ENCODE data around the gene MYO1G.
"Not testable (repeated sequence)": the region's sequence is repeated elsewhere in the genome, so short reads cannot be mapped to it uniquely, and the experiment has no call there.

Gene MYO1G

DNA sequence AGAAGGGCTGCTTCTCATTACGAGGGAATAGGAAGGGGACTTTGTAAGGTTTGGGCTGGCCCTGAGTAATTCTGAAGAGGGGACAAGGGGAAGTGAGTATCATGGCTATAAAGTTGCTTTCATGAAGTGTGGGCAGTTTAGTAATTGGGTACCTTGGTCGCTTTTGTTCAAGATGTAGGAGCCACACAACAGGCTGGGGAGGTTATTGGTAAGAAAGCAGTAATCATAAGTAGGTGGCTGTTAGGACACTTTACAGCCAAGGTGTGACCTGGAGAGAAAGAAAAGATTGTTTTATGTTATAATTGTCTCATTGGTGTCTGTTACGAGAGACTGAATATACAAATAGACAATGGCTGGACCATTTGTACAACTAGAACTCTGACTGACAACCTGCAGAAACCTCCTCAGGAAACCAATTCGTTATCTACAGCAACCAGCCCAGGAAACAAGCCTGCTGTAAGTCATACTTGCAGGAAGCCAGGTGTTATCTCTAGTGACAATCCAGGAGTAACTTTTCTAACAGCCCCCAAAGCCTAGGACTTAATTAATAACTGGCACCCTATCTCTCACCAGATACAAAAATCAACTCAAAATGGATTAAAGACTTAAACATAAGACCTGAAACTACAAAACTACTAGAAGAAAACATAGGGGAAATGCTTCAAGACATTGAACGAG lies 16.2 kb upstream of the MYO1G start:
- H3K9me3 ChIP-seq (ENCODE audit: control insufficient read depth, low read length): no peaks in the 10 kb centered on the region
- no peak overlapping the region for H3K9ac ChIP-seq (ENCODE audit: low read length)
- DNase-seq: no peak
- H2BK12ac ChIP-seq (ENCODE audit: low read length in 2 of 2): no peak overlapping the region
- no peak overlapping the region for H4K91ac ChIP-seq (ENCODE audit: low read length)
- no peak overlapping the region for H3K18ac ChIP-seq (ENCODE audit: low read depth in 1 of 2, low read length in 2 of 2)
- H3K4ac ChIP-seq (ENCODE audit: low read depth in 1 of 2, low read length in 2 of 2): no peak overlapping the region
- H3K14ac ChIP-seq (ENCODE audit: low read length in 2 of 2): no peak overlapping the region
- H2BK15ac ChIP-seq (ENCODE audit: low read depth, poor library complexity, severe bottlenecking): no peak overlapping the region
- no peaks in the 10 kb centered on the region for H3K79me1 ChIP-seq (replicated peaks; ENCODE audit: low read length, poor library complexity, severe bottlenecking)
- no peak overlapping the region for H2AK5ac ChIP-seq (ENCODE audit: low read length, severe bottlenecking)
- no peak overlapping the region for H3K4me2 ChIP-seq (ENCODE audit: low read length, poor library complexity, severe bottlenecking)
- H3K27me3 ChIP-seq (ENCODE audit: control insufficient read depth in 1 of 2, insufficient read depth in 1 of 2, low read length in 2 of 2): no peaks in the 10 kb centered on the region
- H3K4me3 ChIP-seq (ENCODE audit: insufficient read depth in 1 of 2, low read depth in 1 of 2, low read length in 2 of 2): no peak overlapping the region
- whole genome bisulfite sequencing: 89% methylated on average over 4 of the region's 5 CpGs
- H2AFZ ChIP-seq (ENCODE audit: low read depth, low read length): no peak overlapping the region
- H3K36me3 ChIP-seq (ENCODE audit: control insufficient read depth in 1 of 2, insufficient read depth in 2 of 2, low read depth in 1 of 2, low read length in 2 of 2): no peaks in the 10 kb centered on the region
- no peak overlapping the region for H3K27ac ChIP-seq (ENCODE audit: low read length, poor library complexity, severe bottlenecking)
- no peak overlapping the region for H2BK120ac ChIP-seq (ENCODE audit: low read depth, low read length)
- no peak overlapping the region for H2BK5ac ChIP-seq (ENCODE audit: low read depth, low read length, poor library complexity, severe bottlenecking)
- no peak overlapping the region for H3K23ac ChIP-seq (ENCODE audit: low read length in 2 of 2)
- no peaks in the 10 kb centered on the region for H3K4me1 ChIP-seq (ENCODE audit: control insufficient read depth, insufficient read depth, low read depth, low read length)
- no peak overlapping the region for H4K8ac ChIP-seq (ENCODE audit: low read length)

DNA sequence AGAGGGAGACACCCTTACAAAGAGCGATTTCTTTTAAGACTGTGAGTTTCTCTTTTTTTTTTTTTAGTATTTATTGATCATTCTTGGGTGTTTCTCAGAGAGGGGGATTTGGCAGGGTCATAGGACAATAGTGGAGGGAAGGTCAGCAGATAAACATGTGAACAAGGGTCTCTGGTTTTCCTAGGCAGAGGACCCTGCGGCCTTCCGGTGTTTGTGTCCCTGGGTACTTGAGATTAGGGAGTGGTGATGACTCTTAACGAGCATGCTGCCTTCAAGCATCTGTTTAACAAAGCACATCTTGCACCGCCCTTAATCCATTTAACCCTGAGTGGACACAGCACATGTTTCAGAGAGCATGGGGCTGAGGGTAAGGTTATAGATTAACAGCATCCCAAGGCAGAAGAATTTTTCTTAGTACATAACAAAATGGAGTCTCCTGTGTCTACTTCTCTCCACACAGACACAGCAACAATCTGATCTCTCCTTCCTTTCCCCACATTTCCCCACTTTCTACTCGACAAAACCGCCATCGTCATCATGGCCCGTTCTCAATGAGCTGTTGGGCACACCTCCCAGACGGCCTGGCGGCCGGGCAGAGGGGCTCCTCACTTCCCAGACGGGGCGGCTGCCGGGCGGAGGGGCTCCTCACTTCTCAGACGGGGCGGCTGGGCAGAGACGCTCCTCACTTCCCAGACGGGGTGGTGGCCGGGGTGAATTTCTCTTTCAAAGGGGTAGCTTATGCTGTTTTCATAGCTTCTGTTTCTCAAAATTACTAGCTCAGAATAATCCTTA lies 13.4 kb upstream of the MYO1G start:
- not testable (repeated sequence) for H3K9ac ChIP-seq (ENCODE audit: low read length); H3K27ac ChIP-seq (ENCODE audit: low read length, poor library complexity, severe bottlenecking); H3K4ac ChIP-seq (ENCODE audit: low read depth in 1 of 2, low read length in 2 of 2); H2BK120ac ChIP-seq (ENCODE audit: low read depth, low read length); H3K4me2 ChIP-seq (ENCODE audit: low read length, poor library complexity, severe bottlenecking); H3K79me1 ChIP-seq (replicated peaks; ENCODE audit: low read length, poor library complexity, severe bottlenecking); H3K4me1 ChIP-seq (ENCODE audit: control insufficient read depth, insufficient read depth, low read depth, low read length); H4K91ac ChIP-seq (ENCODE audit: low read length); H3K18ac ChIP-seq (ENCODE audit: low read depth in 1 of 2, low read length in 2 of 2); H3K27me3 ChIP-seq (ENCODE audit: control insufficient read depth in 1 of 2, insufficient read depth in 1 of 2, low read length in 2 of 2); H3K23ac ChIP-seq (ENCODE audit: low read length in 2 of 2); H2BK5ac ChIP-seq (ENCODE audit: low read depth, low read length, poor library complexity, severe bottlenecking); H3K36me3 ChIP-seq (ENCODE audit: control insufficient read depth in 1 of 2, insufficient read depth in 2 of 2, low read depth in 1 of 2, low read length in 2 of 2); H3K9me3 ChIP-seq (ENCODE audit: control insufficient read depth, low read length); H2AFZ ChIP-seq (ENCODE audit: low read depth, low read length); H4K8ac ChIP-seq (ENCODE audit: low read length); H2BK12ac ChIP-seq (ENCODE audit: low read length in 2 of 2); H3K14ac ChIP-seq (ENCODE audit: low read length in 2 of 2); H3K4me3 ChIP-seq (ENCODE audit: insufficient read depth in 1 of 2, low read depth in 1 of 2, low read length in 2 of 2); H2BK15ac ChIP-seq (ENCODE audit: low read depth, poor library complexity, severe bottlenecking); DNase-seq; H2AK5ac ChIP-seq (ENCODE audit: low read length, severe bottlenecking)
- 90% methylated on average over 13 of the region's 21 CpGs for WGBS

DNA sequence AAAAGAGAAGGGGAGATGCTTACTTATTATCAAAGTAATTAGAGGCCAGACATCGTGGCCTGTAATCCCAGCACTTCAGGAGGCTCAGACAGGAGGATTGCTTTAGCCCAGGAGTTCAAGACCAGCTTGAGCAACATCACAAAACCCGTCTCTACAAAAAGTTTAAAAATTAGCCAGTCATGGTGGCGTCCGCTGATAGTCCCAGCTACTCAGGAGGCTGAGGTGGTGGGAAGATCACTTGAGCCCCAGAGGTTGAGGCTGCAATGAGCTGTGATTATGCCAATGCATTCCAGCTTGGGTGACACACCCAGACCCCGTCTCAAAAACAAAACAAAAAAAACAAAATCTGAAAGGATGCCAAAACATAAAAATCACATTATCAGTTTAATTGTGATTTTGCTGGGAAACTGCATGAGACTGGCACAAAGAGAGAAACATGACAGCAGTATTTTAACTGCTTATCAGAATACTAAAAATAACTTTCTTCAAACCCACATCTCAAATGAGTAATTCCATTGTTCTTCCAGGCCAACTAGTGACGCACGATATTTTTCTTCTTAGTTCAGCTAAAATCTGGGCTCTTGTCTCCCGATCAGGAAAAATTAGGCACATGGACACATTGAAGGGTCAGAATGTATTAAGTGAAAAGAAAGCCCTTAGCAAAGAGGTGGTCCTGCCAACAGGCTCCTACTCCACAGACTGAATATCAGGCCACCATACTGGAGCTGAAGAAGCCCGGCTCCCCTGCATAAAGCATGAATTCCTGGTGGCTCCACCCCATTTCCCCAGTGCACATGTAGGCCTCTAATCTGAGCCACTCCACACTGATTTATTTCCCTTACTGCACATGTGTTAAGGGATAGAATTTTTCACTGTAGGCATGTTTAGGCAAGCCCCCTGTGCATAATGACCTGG lies 11.6 kb upstream of the MYO1G start:
- Histone ChIP-seq H3K9me3 (ENCODE audit: control insufficient read depth, low read length) (no peaks in the 10 kb centered on the region), H4K91ac (ENCODE audit: low read length) (no peak overlapping the region), H3K23ac (ENCODE audit: low read length in 2 of 2) (no peak overlapping the region), H2AFZ (ENCODE audit: low read depth, low read length) (no peak overlapping the region), H3K4me1 (ENCODE audit: control insufficient read depth, insufficient read depth, low read depth, low read length) (peaks cover 5% of the 10 kb centered on the region), H3K14ac (ENCODE audit: low read length in 2 of 2) (no peak overlapping the region), H3K4ac (ENCODE audit: low read depth in 1 of 2, low read length in 2 of 2) (peak overlapping the region in 1 of 2 experiments; percentile 29), H4K8ac (ENCODE audit: low read length) (no peak overlapping the region), H3K27me3 (ENCODE audit: control insufficient read depth in 1 of 2, insufficient read depth in 1 of 2, low read length in 2 of 2) (no peaks in the 10 kb centered on the region), H3K27ac (ENCODE audit: low read length, poor library complexity, severe bottlenecking) (no peak overlapping the region), H3K79me1 (replicated peaks; ENCODE audit: low read length, poor library complexity, severe bottlenecking) (peaks cover 2% of the 10 kb centered on the region), H3K9ac (ENCODE audit: low read length) (peak overlapping the region; percentile 71), H3K4me2 (ENCODE audit: low read length, poor library complexity, severe bottlenecking) (no peak overlapping the region), H2BK5ac (ENCODE audit: low read depth, low read length, poor library complexity, severe bottlenecking) (no peak overlapping the region), H2BK12ac (ENCODE audit: low read length in 2 of 2) (no peak overlapping the region), H3K4me3 (ENCODE audit: insufficient read depth in 1 of 2, low read depth in 1 of 2, low read length in 2 of 2) (no peak overlapping the region), H2AK5ac (ENCODE audit: low read length, severe bottlenecking) (no peak overlapping the region), H2BK120ac (ENCODE audit: low read depth, low read length) (no peak overlapping the region), H2BK15ac (ENCODE audit: low read depth, poor library complexity, severe bottlenecking) (no peak overlapping the region), H3K36me3 (ENCODE audit: control insufficient read depth in 1 of 2, insufficient read depth in 2 of 2, low read depth in 1 of 2, low read length in 2 of 2) (peaks cover 0 to 3% of the 10 kb centered on the region in 2 experiments), H3K18ac (ENCODE audit: low read depth in 1 of 2, low read length in 2 of 2) (no peak overlapping the region)
- WGBS: 98% methylated on average over 8 of the region's 9 CpGs
- DNase-seq: no peak

DNA sequence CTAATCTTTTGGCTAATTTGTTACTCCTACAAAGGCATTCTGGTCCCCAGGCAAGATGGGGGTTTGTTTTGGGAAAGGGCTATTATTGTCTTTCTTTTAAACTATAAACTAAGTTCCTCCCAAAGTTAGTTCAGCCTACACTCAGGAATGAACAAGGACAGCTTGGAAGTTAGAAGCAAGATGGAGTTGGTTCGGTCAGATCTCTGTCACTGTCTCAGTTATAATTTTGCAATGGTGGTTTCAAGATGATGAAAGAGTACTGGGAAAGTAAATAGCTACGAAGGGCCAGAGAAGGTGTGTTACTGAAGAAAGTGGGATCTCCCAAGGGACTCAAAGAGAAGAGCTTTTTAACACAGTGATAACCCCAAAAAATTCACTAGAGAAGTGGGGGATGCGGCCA lies 10.3 kb upstream of the MYO1G start:
- Histone ChIP-seq H2BK12ac (ENCODE audit: low read length in 2 of 2) (no peak overlapping the region), H3K79me1 (replicated peaks; ENCODE audit: low read length, poor library complexity, severe bottlenecking) (peaks cover 2% of the 10 kb centered on the region), H3K4me1 (ENCODE audit: control insufficient read depth, insufficient read depth, low read depth, low read length) (peaks cover 8% of the 10 kb centered on the region), H3K18ac (ENCODE audit: low read depth in 1 of 2, low read length in 2 of 2) (no peak overlapping the region), H3K23ac (ENCODE audit: low read length in 2 of 2) (no peak overlapping the region), H4K91ac (ENCODE audit: low read length) (no peak overlapping the region), H3K27ac (ENCODE audit: low read length, poor library complexity, severe bottlenecking) (no peak overlapping the region), H3K36me3 (ENCODE audit: control insufficient read depth in 1 of 2, insufficient read depth in 2 of 2, low read depth in 1 of 2, low read length in 2 of 2) (peaks cover 4 to 16% of the 10 kb centered on the region in 2 experiments), H3K4me2 (ENCODE audit: low read length, poor library complexity, severe bottlenecking) (no peak overlapping the region), H2BK120ac (ENCODE audit: low read depth, low read length) (no peak overlapping the region), H2BK5ac (ENCODE audit: low read depth, low read length, poor library complexity, severe bottlenecking) (no peak overlapping the region), H4K8ac (ENCODE audit: low read length) (no peak overlapping the region), H3K9me3 (ENCODE audit: control insufficient read depth, low read length) (no peaks in the 10 kb centered on the region), H3K14ac (ENCODE audit: low read length in 2 of 2) (no peak overlapping the region), H3K9ac (ENCODE audit: low read length) (peak overlapping the region; percentile 6), H3K4me3 (ENCODE audit: insufficient read depth in 1 of 2, low read depth in 1 of 2, low read length in 2 of 2) (no peak overlapping the region), H2AK5ac (ENCODE audit: low read length, severe bottlenecking) (no peak overlapping the region), H2BK15ac (ENCODE audit: low read depth, poor library complexity, severe bottlenecking) (no peak overlapping the region), H3K27me3 (ENCODE audit: control insufficient read depth in 1 of 2, insufficient read depth in 1 of 2, low read length in 2 of 2) (no peaks in the 10 kb centered on the region), H2AFZ (ENCODE audit: low read depth, low read length) (no peak overlapping the region), H3K4ac (ENCODE audit: low read depth in 1 of 2, low read length in 2 of 2) (no peak overlapping the region)
- 100% methylated on average over 2 of the region's 3 CpGs for WGBS
- no peak for DNase-seq

Measured in mesenchymal stem cell (in vitro differentiated cells and primary cell).